Activated naive CD4-positive, alpha-beta T cell treated with anti-CD3 and anti-CD28 coated beads, Interleukin-2, amount 10 ng/mL, durations not matched to agents 7 days and 5 days (primary cell): Measurements from ENCODE around the gene PRRG2.
"Not testable (repeated sequence)": the region's sequence is repeated elsewhere in the genome, so short reads cannot be mapped to it uniquely, and the experiment has no call there.

Experiments
- CTCF ChIA-PET: fragments of 350-600 bp; sonication (Branson Sonifier 250); formaldehyde crosslinking; loops from one replicate; lab custom pipeline; 2021; ENCODE audit warnings: antibody characterized with exemption; lab: Charles Lee
- DNase-seq: peaks from one replicate; pipeline ENCODE4 v3.0.0-alpha.2; 2020
- H3K27ac Mint-ChIP-seq: one replicate; pipeline ENCODE4 v1.8.0; 2021; ENCODE audit warnings: mild to moderate bottlenecking, moderate library complexity, mixed read lengths
- H3K27me3 Mint-ChIP-seq: one replicate; pipeline ENCODE4 v1.8.0; 2021; ENCODE audit warnings: mild to moderate bottlenecking, mixed read lengths
- H3K36me3 Mint-ChIP-seq: one replicate; pipeline ENCODE4 v1.8.0; 2021; ENCODE audit warnings: mixed read lengths
- H3K4me1 Mint-ChIP-seq: one replicate; pipeline ENCODE4 v1.8.0; 2021; ENCODE audit warnings: mixed read lengths
- H3K4me3 Mint-ChIP-seq: one replicate; pipeline ENCODE4 v1.8.0; 2021; ENCODE audit warnings: mild to moderate bottlenecking, moderate library complexity, mixed read lengths
- H3K9me3 Mint-ChIP-seq: one replicate; pipeline ENCODE4 v1.8.0; 2021; ENCODE audit warnings: mixed read lengths

PRRG2 gene

GRCh38 chr19:49616945-49617344 is 35.8 kb downstream of the PRRG2 start:
- H3K27me3 Mint-ChIP-seq, result no peaks in the 10 kb centered on the region
- no peak overlapping the region for H3K4me3 Mint-ChIP-seq
- no peak for DNase-seq
- H3K9me3 Mint-ChIP-seq, result no peaks in the 10 kb centered on the region
- peaks cover 3% of the 10 kb centered on the region for H3K4me1 Mint-ChIP-seq
- CTCF ChIA-PET, result interaction anchor here (1.0 kb wide), 1 partner anchor 56 kb away, joined by 3 read pairs; no protein-coding TSS in a partner anchor
- peaks cover 53% of the 10 kb centered on the region for H3K36me3 Mint-ChIP-seq
- no peak overlapping the region for H3K27ac Mint-ChIP-seq

- peaks cover 55% of the 10 kb centered on the region for H3K36me3 Mint-ChIP-seq
- H3K4me1 Mint-ChIP-seq, DNase-seq, CTCF ChIA-PET, H3K9me3 Mint-ChIP-seq, H3K27me3 Mint-ChIP-seq, H3K27ac Mint-ChIP-seq, H3K4me3 Mint-ChIP-seq: not testable (repeated sequence)
Observed at GRCh38 chr19:49617860-49618259, 36.7 kb downstream of the PRRG2 start.

- no peaks in the 10 kb centered on the region for H3K9me3 Mint-ChIP-seq
- H3K27me3 Mint-ChIP-seq, result no peaks in the 10 kb centered on the region
- CTCF ChIA-PET, result no interaction called here
- H3K27ac Mint-ChIP-seq, result no peak overlapping the region
- H3K36me3 Mint-ChIP-seq, result peaks cover 42% of the 10 kb centered on the region
- DNase-seq, result no peak
- H3K4me3 Mint-ChIP-seq, result no peak overlapping the region
- no peaks in the 10 kb centered on the region for H3K4me1 Mint-ChIP-seq
Observed at GRCh38 chr19:49624967-49625910, 44.1 kb downstream of the PRRG2 start.

- Mint-ChIP-seq H3K4me1 (no peaks in the 10 kb centered on the region), H3K36me3 (peaks cover 42% of the 10 kb centered on the region), H3K4me3 (no peak overlapping the region), H3K27me3 (no peaks in the 10 kb centered on the region), H3K9me3 (no peaks in the 10 kb centered on the region), H3K27ac (no peak overlapping the region)
- no peak for DNase-seq
- CTCF ChIA-PET, result no interaction called here
Observed at GRCh38 chr19:49626226-49626625, 45.1 kb downstream of the PRRG2 start.

GRCh38 chr19:49629659-49630058 is 48.5 kb downstream of the PRRG2 start:
- Mint-ChIP-seq H3K4me1 (no peaks in the 10 kb centered on the region), H3K4me3 (no peak overlapping the region), H3K27ac (no peak overlapping the region), H3K9me3 (no peaks in the 10 kb centered on the region), H3K36me3 (peaks cover 15% of the 10 kb centered on the region), H3K27me3 (no peaks in the 10 kb centered on the region)
- no peak for DNase-seq
- CTCF ChIA-PET, result no interaction called here

- CTCF ChIA-PET, result no interaction called here
Observed at GRCh38 chr19:49631014-49631588, 50.0 kb downstream of the PRRG2 start.

GRCh38 chr19:49631610-49632192 is 50.6 kb downstream of the PRRG2 start:
- no peaks in the 10 kb centered on the region for H3K9me3 Mint-ChIP-seq
- DNase-seq, result no peak
- no peak overlapping the region for H3K4me3 Mint-ChIP-seq
- peaks cover 4% of the 10 kb centered on the region for H3K4me1 Mint-ChIP-seq
- peaks cover 16% of the 10 kb centered on the region for H3K36me3 Mint-ChIP-seq
- CTCF ChIA-PET, result no interaction called here
- peaks cover 10% of the 10 kb centered on the region for H3K27me3 Mint-ChIP-seq
- H3K27ac Mint-ChIP-seq, result no peak overlapping the region

More at GRCh38 chr19:49631014-49631588, 50.0 kb downstream of the PRRG2 start:
- Mint-ChIP-seq H3K27ac (peak overlapping the region; percentile 21), H3K9me3 (no peaks in the 10 kb centered on the region), H3K36me3 (peaks cover 17% of the 10 kb centered on the region), H3K4me3 (no peak overlapping the region), H3K4me1 (peaks cover 4% of the 10 kb centered on the region), H3K27me3 (peaks cover 4% of the 10 kb centered on the region)
- no peak for DNase-seq

- Mint-ChIP-seq H3K4me1 (peaks cover 7% of the 10 kb centered on the region), H3K27me3 (peaks cover 11% of the 10 kb centered on the region), H3K4me3 (no peak overlapping the region), H3K9me3 (no peaks in the 10 kb centered on the region), H3K36me3 (peaks cover 9% of the 10 kb centered on the region), H3K27ac (no peak overlapping the region)
- no peak for DNase-seq
- CTCF ChIA-PET, result no interaction called here
Observed at GRCh38 chr19:49632576-49632975, 51.5 kb downstream of the PRRG2 start.

- H3K36me3 Mint-ChIP-seq, result not testable (repeated sequence)
Observed at GRCh38 chr19:49633273-49633672, 52.2 kb downstream of the PRRG2 start.

GRCh38 chr19:49635530-49636232 is 54.6 kb downstream of the PRRG2 start:
- peaks cover 1% of the 10 kb centered on the region for H3K36me3 Mint-ChIP-seq
- peak overlapping the region; percentile 16 for H3K27ac Mint-ChIP-seq
- no peaks in the 10 kb centered on the region for H3K9me3 Mint-ChIP-seq
- CTCF ChIA-PET, result no interaction called here
- no peak for DNase-seq
- peaks cover 33% of the 10 kb centered on the region for H3K4me1 Mint-ChIP-seq
- H3K27me3 Mint-ChIP-seq, result peaks cover 25% of the 10 kb centered on the region
- H3K4me3 Mint-ChIP-seq, result no peak overlapping the region

More at GRCh38 chr19:49633273-49633672, 52.2 kb downstream of the PRRG2 start:
- H3K27ac Mint-ChIP-seq, DNase-seq, H3K9me3 Mint-ChIP-seq, CTCF ChIA-PET, H3K4me3 Mint-ChIP-seq: not testable (repeated sequence)
- Mint-ChIP-seq H3K4me1 (peaks cover 14% of the 10 kb centered on the region), H3K27me3 (peaks cover 14% of the 10 kb centered on the region)

GRCh38 chr19:49636233-49636932 is 55.3 kb downstream of the PRRG2 start:
- no peak for DNase-seq
- H3K4me3 Mint-ChIP-seq, result no peak overlapping the region

GRCh38 chr19:49637821-49638738 is 57.0 kb downstream of the PRRG2 start:
- H3K4me1 Mint-ChIP-seq, result peaks cover 49% of the 10 kb centered on the region
- peaks cover 1% of the 10 kb centered on the region for H3K36me3 Mint-ChIP-seq
- peak; percentile 47 for DNase-seq
- peak overlapping the region; percentile 6 for H3K27ac Mint-ChIP-seq
- no peaks in the 10 kb centered on the region for H3K9me3 Mint-ChIP-seq
- H3K27me3 Mint-ChIP-seq, result peaks cover 25% of the 10 kb centered on the region
- CTCF ChIA-PET, result no interaction called here
- H3K4me3 Mint-ChIP-seq, result peak overlapping the region; percentile 50

More at GRCh38 chr19:49636233-49636932, 55.3 kb downstream of the PRRG2 start:
- Mint-ChIP-seq H3K36me3 (peaks cover 1% of the 10 kb centered on the region), H3K4me1 (peaks cover 38% of the 10 kb centered on the region), H3K27me3 (peaks cover 25% of the 10 kb centered on the region), H3K9me3 (no peaks in the 10 kb centered on the region), H3K27ac (peak overlapping the region; percentile 49)
- CTCF ChIA-PET, result no interaction called here
